Esophagus (tissue), 2 donors: ENCODE results near the gene CREB3L2. TPM values are rescaled to one million over a fixed set of nuclear protein-coding genes. Genes with fewer than 3 reads are reported as not detected.
"Not testable (repeated sequence)": the region's sequence is repeated elsewhere in the genome, so short reads cannot be mapped to it uniquely, and the experiment has no call there.

Experiments used
- H3K27ac ChIP-seq, 2 donors: one replicate each; pipeline ENCODE4 v1.5.1; 2013; ENCODE audit warnings: low read depth in 2 of 2, mild to moderate bottlenecking in 2 of 2, inconsistent platforms in 1 of 2, low read length in 1 of 2, moderate library complexity in 1 of 2
- H3K27me3 ChIP-seq, 2 donors: one replicate each; pipeline ENCODE4 v1.6.1; 2013; ENCODE audit warnings: low read length in 2 of 2, control low read depth in 1 of 2, mild to moderate bottlenecking in 1 of 2; ENCODE audit not compliant: insufficient read depth in 2 of 2, control insufficient read depth in 1 of 2
- H3K36me3 ChIP-seq, 2 donors: one replicate each; pipeline ENCODE4 v1.6.1; 2013; ENCODE audit warnings: low read length in 1 of 2; ENCODE audit not compliant: control insufficient read depth in 2 of 2, insufficient read depth in 2 of 2
- H3K4me1 ChIP-seq, 2 donors: one replicate each; pipeline ENCODE4 v1.6.1; 2013; ENCODE audit warnings: low read length in 1 of 2; ENCODE audit not compliant: control insufficient read depth in 2 of 2, insufficient read depth in 2 of 2
- H3K4me3 ChIP-seq, 2 donors: one replicate each; pipeline ENCODE4 v1.5.1; 2013; ENCODE audit warnings: low read length in 2 of 2, mild to moderate bottlenecking in 2 of 2, low read depth in 1 of 2, moderate library complexity in 1 of 2
- H3K9me3 ChIP-seq, 2 donors: one replicate each; pipeline ENCODE4 v1.6.1; 2013; ENCODE audit warnings: mild to moderate bottlenecking in 2 of 2, low read depth in 1 of 2, low read length in 1 of 2, moderate library complexity in 1 of 2; ENCODE audit not compliant: control insufficient read depth in 2 of 2, insufficient read depth in 1 of 2
- WGBS, 2 donors: extraction: QIAGEN DNeasy Blood & Tissue Kit; methylation state at CpG; one replicate each; pipeline ENCODE4 v1.1.7; 2013; 5-methylcytosine and 5-hydroxymethylcytosine counted together
- polyA plus RNA-seq, 2 donors: library from polyadenylated mRNA; stranded (reverse); fragments of 200-250 nt; gene quantifications; one replicate each; pipeline ENCODE4 v1.2.3, GENCODE V29; 2013
- donor health status: healthy with polysubstance abuse.
- donor health status: Bipolar disorder and iron deficiency.

Gene CREB3L2
- polyA plus RNA-seq, 2 donors: 4.9 to 7.3 TPM

DNA sequence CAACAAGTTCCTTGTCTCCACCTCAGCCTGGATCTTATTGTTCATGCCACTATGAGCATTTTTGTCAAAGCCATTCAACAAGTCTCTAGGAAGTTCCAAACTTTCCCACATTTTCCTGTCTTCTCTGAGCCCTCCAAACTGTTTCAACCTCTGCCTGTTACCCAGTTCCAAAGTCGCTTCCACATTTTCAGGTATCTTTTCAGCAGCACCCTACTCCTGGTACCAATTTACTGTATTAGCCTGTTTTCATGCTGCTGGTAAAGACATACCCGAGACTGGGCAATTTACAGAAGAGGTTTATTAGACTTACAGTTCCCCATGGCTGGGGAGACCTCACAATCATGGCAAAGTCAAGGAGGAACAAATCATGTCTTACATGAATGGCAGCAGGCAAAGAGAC lies 168.9 kb downstream of the CREB3L2 start:
- 87 to 90% methylated on average over 2 of the region's 2 CpGs for WGBS, 2 donors
- H3K27ac ChIP-seq: not testable (repeated sequence)

DNA sequence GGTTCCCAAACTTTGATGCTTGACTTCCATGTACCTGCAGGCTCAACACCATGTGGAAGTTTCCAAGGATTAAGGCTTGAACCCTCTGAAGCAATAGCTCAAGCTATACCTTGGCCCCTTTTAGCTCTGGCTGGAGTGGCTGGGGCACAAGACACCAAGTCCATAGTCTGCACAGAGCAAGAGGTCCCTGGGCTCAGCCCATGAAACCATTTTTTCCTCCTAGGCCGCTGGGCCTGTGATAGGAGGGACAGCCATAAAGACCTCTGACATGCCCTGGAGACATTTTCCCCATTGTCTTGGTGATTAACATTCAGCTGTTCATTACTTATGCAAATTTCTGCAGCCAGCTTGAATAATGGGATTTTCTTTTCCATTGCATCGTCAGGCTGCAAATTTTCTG lies 169.5 kb downstream of the CREB3L2 start:
- Histone ChIP-seq H3K36me3 (no peaks in the 10 kb centered on the region), H3K9me3 (peaks cover 0 to 6% of the 10 kb centered on the region in 2 donors), H3K4me1 (peaks cover 0 to 3% of the 10 kb centered on the region in 2 donors), H3K27ac (no peak overlapping the region), H3K27me3 (no peaks in the 10 kb centered on the region), H3K4me3 (no peak overlapping the region)
- 93 to 95% methylated on average over 2 of the region's 2 CpGs for WGBS, 2 donors

More for the DNA sequence above, 168.9 kb downstream of the CREB3L2 start:
- not testable (repeated sequence) for H3K27me3 ChIP-seq, H3K4me1 ChIP-seq, H3K36me3 ChIP-seq, H3K4me3 ChIP-seq, H3K9me3 ChIP-seq

DNA sequence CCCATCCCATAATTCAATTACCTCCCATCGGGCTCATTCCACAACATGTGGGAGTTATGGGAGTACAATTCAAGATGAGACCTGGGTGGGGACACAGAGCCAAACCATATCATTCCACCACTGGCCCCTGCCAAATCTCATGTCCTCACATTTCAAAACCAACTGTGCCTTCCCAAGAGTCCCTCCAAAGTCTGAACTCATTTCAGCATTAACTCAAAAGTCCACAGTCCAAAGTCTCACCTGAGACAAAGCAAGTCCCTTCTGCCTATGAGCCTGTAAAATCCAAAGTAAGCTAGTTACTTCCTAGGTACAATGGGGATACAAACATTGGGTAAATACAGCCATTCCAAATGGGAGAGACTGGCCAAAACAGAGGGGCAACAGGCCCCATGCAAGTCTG lies 170.3 kb downstream of the CREB3L2 start:
- H3K4me3 ChIP-seq, H3K9me3 ChIP-seq, H3K27me3 ChIP-seq, H3K27ac ChIP-seq, H3K36me3 ChIP-seq, H3K4me1 ChIP-seq: not testable (repeated sequence)
- 96% methylated on average over 1 of the region's 1 CpG for WGBS, 2 donors

GRCh38 chr7:137829337-137829992 lies 172.4 kb downstream of the CREB3L2 start:
- 61 to 64% methylated on average over 7 of the region's 7 CpGs for WGBS, 2 donors
- H3K27me3 ChIP-seq: no peaks in the 10 kb centered on the region
- no peak overlapping the region for H3K4me3 ChIP-seq
- H3K27ac ChIP-seq: no peak overlapping the region
- no peaks in the 10 kb centered on the region for H3K36me3 ChIP-seq
- H3K9me3 ChIP-seq: peaks cover 0 to 6% of the 10 kb centered on the region in 2 donors
- peaks cover 0 to 3% of the 10 kb centered on the region in 2 donors for H3K4me1 ChIP-seq

DNA sequence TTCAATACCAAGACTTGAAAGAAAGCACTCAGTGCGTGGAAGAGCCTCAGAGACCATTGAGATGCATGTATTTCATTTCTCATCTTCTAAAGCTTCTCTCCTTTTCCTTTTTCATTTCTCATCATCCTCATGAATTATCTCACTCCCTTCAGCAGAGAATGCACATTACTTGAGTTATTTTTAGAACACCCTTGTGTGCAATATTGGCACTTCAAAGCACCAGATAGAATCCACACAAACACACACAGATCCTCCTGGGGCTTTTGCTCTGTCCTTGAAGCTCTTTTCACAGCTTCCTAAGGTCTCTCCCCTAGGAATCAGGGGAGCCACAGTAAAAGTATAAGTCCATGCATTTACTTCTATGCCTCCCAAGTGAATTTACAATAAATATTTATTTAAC lies 173.4 kb downstream of the CREB3L2 start:
- Histone ChIP-seq H3K4me3 (no peak overlapping the region), H3K27ac (no peak overlapping the region), H3K27me3 (no peaks in the 10 kb centered on the region), H3K4me1 (peaks cover 0 to 3% of the 10 kb centered on the region in 2 donors), H3K36me3 (no peaks in the 10 kb centered on the region), H3K9me3 (peaks cover 0 to 4% of the 10 kb centered on the region in 2 donors)
- WGBS, 2 donors: 84 to 88% methylated on average over 1 of the region's 1 CpG

GRCh38 chr7:137825489-137825888 lies 176.4 kb downstream of the CREB3L2 start:
- H3K27me3 ChIP-seq: no peaks in the 10 kb centered on the region
- WGBS, 2 donors: 74 to 85% methylated on average over 3 of the region's 3 CpGs
- peaks cover 0 to 3% of the 10 kb centered on the region in 2 donors for H3K4me1 ChIP-seq
- H3K9me3 ChIP-seq: no peaks in the 10 kb centered on the region
- no peaks in the 10 kb centered on the region for H3K36me3 ChIP-seq
- no peak overlapping the region for H3K4me3 ChIP-seq
- H3K27ac ChIP-seq: no peak overlapping the region

Other genes starting within 250 kb of the CREB3L2 start
- gene DGKI, start 155.1 kb downstream of the CREB3L2 start, polyA plus RNA-seq: under 1 TPM; 0.09 to 0.12 TPM
- gene AKR1D1, start 74.4 kb upstream of the CREB3L2 start, polyA plus RNA-seq: not detected